M059J (cell line): ENCODE measurements around the gene PMP22. TPM values are rescaled to one million over a fixed set of nuclear protein-coding genes. Genes with fewer than 3 reads are reported as not detected.
"Not testable (repeated sequence)": the region's sequence is repeated elsewhere in the genome, so short reads cannot be mapped to it uniquely, and the experiment has no call there.

ENCODE experiments used
- DNase-seq: peaks from one replicate; pipeline ENCODE4 v3.0.0-alpha.2; 2012; ENCODE audit warnings: low read depth
- total RNA-seq: library from RNA; depleted of rRNA; stranded (reverse); fragments of >200 nt; shearing (Covaris generic); gene quantifications from 2 replicates; pipeline ENCODE4 v1.2.3, GENCODE V29; 2014; rRNA removed

PMP22 gene
- total RNA-seq, 1 experiment from 2014 or later: 20.0 TPM

GRCh38 chr17:15213381-15214087, 51.6 kb downstream of the PMP22 start:
- peak; percentile 34 for DNase-seq

GRCh38 chr17:15210247-15210646, 54.9 kb downstream of the PMP22 start:
- no peak for DNase-seq

- not testable (repeated sequence) for DNase-seq
These were observed 62.1 kb downstream of the PMP22 start for GRCh38 chr17:15203062-15203461.

- not testable (repeated sequence) for DNase-seq
These were observed 64.6 kb downstream of the PMP22 start for GRCh38 chr17:15200574-15200973.

- no peak for DNase-seq
These were observed 67.9 kb downstream of the PMP22 start for GRCh38 chr17:15197229-15197628.

- DNase-seq: peak; percentile 52
These were observed 70.3 kb downstream of the PMP22 start for GRCh38 chr17:15194859-15195277.

GRCh38 chr17:15185625-15185991, 79.5 kb downstream of the PMP22 start:
- no peak for DNase-seq

- no peak for DNase-seq
These were observed 80.1 kb downstream of the PMP22 start for GRCh38 chr17:15184872-15185624.

- no peak for DNase-seq
These were observed 83.3 kb downstream of the PMP22 start for GRCh38 chr17:15181816-15182215.

- DNase-seq: no peak
These were observed 83.8 kb downstream of the PMP22 start for GRCh38 chr17:15181333-15181732.

- no peak for DNase-seq
These were observed 85.0 kb downstream of the PMP22 start for GRCh38 chr17:15180121-15180561.

Other genes starting within 250 kb of the PMP22 start
- not detected in 2 replicates for gene TEKT3, start 76.3 kb upstream of the PMP22 start, total RNA-seq
- gene CDRT4, start 202.3 kb upstream of the PMP22 start, total RNA-seq: 0.59 TPM in 1 of 2 replicates, not detected in the other